ENCODE measurements around the gene EPB41L2.
"Not testable (repeated sequence)": the region's sequence is repeated elsewhere in the genome, so short reads cannot be mapped to it uniquely, and the experiment has no call there.

The EPB41L2 gene

DNA sequence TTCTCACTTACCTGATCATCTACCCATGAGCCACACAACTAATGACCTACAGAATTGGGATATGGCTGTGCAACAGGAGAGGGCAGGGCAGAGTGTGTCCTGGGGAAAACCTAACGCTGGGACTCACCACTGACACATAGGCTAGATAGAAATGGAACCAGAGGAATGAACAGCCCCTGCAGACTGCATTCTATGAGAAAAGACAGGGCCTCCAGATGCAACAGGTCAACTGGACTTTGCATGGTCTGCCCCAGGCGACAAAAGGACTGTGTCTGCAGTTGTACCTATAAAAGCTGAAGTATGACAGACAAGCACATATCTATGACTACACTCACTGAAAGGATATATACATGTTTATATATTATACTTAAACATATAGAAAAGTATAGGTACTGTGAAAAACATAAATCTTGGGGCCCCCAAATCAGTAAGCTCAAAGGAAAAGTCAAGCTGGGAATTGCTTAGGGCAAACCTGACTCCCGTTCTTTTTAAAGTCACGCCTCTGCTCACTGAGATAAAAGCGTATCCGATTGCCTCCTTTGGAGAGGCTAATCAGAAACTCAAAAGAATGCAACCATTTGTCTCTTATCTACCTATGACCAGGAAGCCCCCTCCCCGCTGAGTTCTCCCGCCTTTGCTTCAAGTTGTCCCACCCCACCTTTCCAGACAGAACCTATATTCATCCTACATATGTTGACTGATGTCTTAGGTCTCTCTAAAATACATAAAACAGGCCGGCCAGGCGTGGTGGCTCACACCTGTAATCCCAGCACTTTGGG, 68.5 kb downstream of the EPB41L2 start:
- TF ChIP-seq CTCF (IDR thresholded peaks at IDR 0.05; ENCODE audit: insufficient read depth, low read length, missing control alignments), result no peak
- CTCF ChIA-PET, result no interaction called here
- no peak overlapping the region for H3K4me3 ChIP-seq (ENCODE audit: low read depth, low read length)
- DNase-seq (ENCODE audit: low read depth, low spot score), result no peak
- POLR2A ChIA-PET, result no interaction called here

DNA sequence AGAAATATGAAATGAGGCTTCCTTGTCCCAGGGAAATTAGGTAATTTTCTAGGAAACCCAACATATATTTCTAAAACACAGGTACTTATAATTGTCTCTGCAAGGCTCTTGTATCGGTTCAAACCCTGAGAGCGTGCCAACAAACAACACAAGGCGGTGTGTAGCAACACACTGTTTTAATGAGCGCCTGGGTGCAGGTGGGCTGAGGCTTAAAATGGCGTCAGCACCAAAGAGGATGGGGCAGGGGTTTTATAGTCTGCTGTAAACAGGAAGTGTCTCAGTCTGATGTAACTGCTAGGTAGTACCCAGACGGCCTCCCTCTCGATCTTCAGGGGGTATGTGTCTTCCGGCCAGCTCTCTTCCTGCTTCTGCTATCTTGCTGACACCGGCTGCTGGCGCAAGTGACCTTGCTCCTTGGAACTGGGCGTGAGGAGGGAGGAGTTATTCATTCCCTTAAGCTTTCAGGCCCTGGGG, 69.7 kb downstream of the EPB41L2 start:
- no peak for TF ChIP-seq CTCF (IDR thresholded peaks at IDR 0.05; ENCODE audit: insufficient read depth, low read length, missing control alignments)
- ChIA-PET CTCF (no interaction called here), POLR2A (no interaction called here)
- no peak overlapping the region for H3K4me3 ChIP-seq (ENCODE audit: low read depth, low read length)
- DNase-seq (ENCODE audit: low read depth, low spot score), result no peak

- no peak for DNase-seq (ENCODE audit: low read depth, low spot score)
- ChIA-PET POLR2A (no interaction called here), CTCF (no interaction called here)
- H3K4me3 ChIP-seq (ENCODE audit: low read depth, low read length), result no peak overlapping the region
- no peak for TF ChIP-seq CTCF (IDR thresholded peaks at IDR 0.05; ENCODE audit: insufficient read depth, low read length, missing control alignments)
These were observed 71.5 kb downstream of the EPB41L2 start for GRCh38 chr6:130991422-130992137.

- POLR2A ChIA-PET; CTCF ChIA-PET; DNase-seq (ENCODE audit: low read depth, low spot score); H3K4me3 ChIP-seq (ENCODE audit: low read depth, low read length): not testable (repeated sequence)
These were observed 75.5 kb downstream of the EPB41L2 start for GRCh38 chr6:130987539-130987938.

- H3K4me3 ChIP-seq (ENCODE audit: low read depth, low read length), result no peak overlapping the region
- no peak for TF ChIP-seq CTCF (IDR thresholded peaks at IDR 0.05; ENCODE audit: insufficient read depth, low read length, missing control alignments)
- ChIA-PET CTCF (interaction anchor here (0.9 to 1.3 kb wide), 2 partner anchors 15 to 39 kb away, joined by 3 read pairs; no protein-coding TSS in a partner anchor), POLR2A (no interaction called here)
- no peak for DNase-seq (ENCODE audit: low read depth, low spot score)
These were observed 77.9 kb downstream of the EPB41L2 start for GRCh38 chr6:130985115-130985514.

GRCh38 chr6:130982941-130983456, 80.0 kb downstream of the EPB41L2 start:
- ChIA-PET POLR2A (no interaction called here), CTCF (interaction anchor here (1.1 kb wide), 1 partner anchor 133 kb away, joined by 3 read pairs; no protein-coding TSS in a partner anchor)
- no peak overlapping the region for H3K4me3 ChIP-seq (ENCODE audit: low read depth, low read length)
- TF ChIP-seq CTCF (IDR thresholded peaks at IDR 0.05; ENCODE audit: insufficient read depth, low read length, missing control alignments), result no peak
- no peak for DNase-seq (ENCODE audit: low read depth, low spot score)
